ENCODE measurements around the gene VAT1. TPM values are rescaled to one million over a fixed set of nuclear protein-coding genes. Genes with fewer than 3 reads are reported as not detected.
A peak's percentile ranks its signal among the peaks of the same experiment; 100 is the strongest.

VAT1 gene
- total and polyA plus RNA-seq, 2 of the 13 experiments (the other 11 are each of a cell fraction or from before 2014, with no cell fraction given) = 143 to 205 TPM

- H3K4me1 ChIP-seq (ENCODE audit: insufficient read depth, low read length) = 0 out of 2 replicates have a peak, but pooled peaks cover 16% of the 10 kb centered on the region
- no peaks in the 10 kb centered on the region for H3K9me3 ChIP-seq (ENCODE audit: low read length)
- no peak overlapping the region for H2AFZ ChIP-seq (ENCODE audit: low read length)
- H3K36me3 ChIP-seq (replicated peaks in 1 of 2; ENCODE audit: control insufficient read depth in 1 of 2, insufficient read depth in 2 of 2, low read length in 2 of 2) = peaks cover 29 to 79% of the 10 kb centered on the region in 2 experiments
- H3K4me2 ChIP-seq (ENCODE audit: low read depth, low read length) = no peak overlapping the region
- in situ Hi-C loops (cut with HindIII; ENCODE audit: extremely low pct_ligation_motif_present, low pct_unique_long_range_greater_than_20kb) (loop anchor here (10.0 kb wide), 1 partner anchor 145 kb away; the partner anchor contains the start of gene AOC2), intact Hi-C loops (cut with micrococcal nuclease; ENCODE audit: unreplicated experiment) (no loop called here)
- no peaks in the 10 kb centered on the region for H3K27me3 ChIP-seq (ENCODE audit: control insufficient read depth in 1 of 2, insufficient read depth in 2 of 2, low read length in 2 of 2)
- no TSS peak for BruUV-seq (replicated peaks)
- POLR2A ChIA-PET = interaction anchor here (1.1 to 2.9 kb wide), 2 partner anchors 8 to 166 kb away, joined by 4 to 15 read pairs; partner anchors contain the start of genes BECN1 and RPL27
- no peak overlapping the region for H3K9ac ChIP-seq (ENCODE audit: insufficient read depth, low read depth, low read length)
- WGBS (ENCODE audit: low lambda C conversion rate) = 95% methylated on average over 6 of the region's 6 CpGs
- no peaks in the 10 kb centered on the region for H4K20me1 ChIP-seq (ENCODE audit: insufficient read depth, low read length)
- DNase-seq (ENCODE audit: low spot score) (peak; percentile 32), ATAC-seq (no peak), FAIRE-seq (peak; percentile 12)
- H3K27ac ChIP-seq (ENCODE audit: extremely low read length, insufficient read depth, low read length) = no peak overlapping the region
- CTCF ChIA-PET (ENCODE audit: low intra/inter-chr PET ratio, low total read pairs) = no interaction called here
- no peak overlapping the region for H3K4me3 ChIP-seq (replicated peaks in 1 of 3; ENCODE audit: insufficient read depth in 1 of 3, low read depth in 2 of 3, low read length in 3 of 3)
- no peaks in the 10 kb centered on the region for H3K79me2 ChIP-seq (ENCODE audit: insufficient read depth, low read length)
- TF ChIP-seq ZBTB14 (CRISPR knock-in tag; IDR thresholded peaks at IDR 0.05) (no peak), TGIF2 (CRISPR knock-in tag; IDR thresholded peaks at IDR 0.05) (no peak), ZNF530 (CRISPR knock-in tag; IDR thresholded peaks at IDR 0.05; ENCODE audit: low read depth) (no peak), TOPORS (CRISPR knock-in tag; IDR thresholded peaks at IDR 0.05) (no peak), HMG20A (CRISPR knock-in tag; IDR thresholded peaks at IDR 0.05; ENCODE audit: borderline replicate concordance) (no peak), ZNF160 (CRISPR knock-in tag; IDR thresholded peaks at IDR 0.05) (no peak), ZNF33A (CRISPR knock-in tag; IDR thresholded peaks at IDR 0.05; ENCODE audit: borderline replicate concordance) (no peak), MAFF (IDR thresholded peaks at IDR 0.05; ENCODE audit: low read depth, low read length) (0 out of 2 replicates have a peak, but pooled peaks have one; percentile 15), DNMT1 (CRISPR knock-in tag; IDR thresholded peaks at IDR 0.05) (no peak), ZBTB25 (CRISPR knock-in tag; IDR thresholded peaks at IDR 0.05) (no peak), ZNF317 (CRISPR knock-in tag; IDR thresholded peaks at IDR 0.05) (no peak), ATF6 (CRISPR knock-in tag; conservative IDR thresholded peaks at IDR 0.05) (no peak), CEBPG (CRISPR knock-in tag; IDR thresholded peaks at IDR 0.05) (no peak), SAP130 (CRISPR knock-in tag; IDR thresholded peaks at IDR 0.05; ENCODE audit: low read depth) (0 out of 2 replicates have a peak, but pooled peaks have one; percentile 16), NFE2L2 (IDR thresholded peaks at IDR 0.05; ENCODE audit: low read length) (peak; percentile 51; the same call in 1 of the 2 replicates), CSRNP2 (CRISPR knock-in tag; conservative IDR thresholded peaks at IDR 0.05; ENCODE audit: low read depth) (no peak), MAFK (conservative IDR thresholded peaks at IDR 0.05 in 1 of 2, IDR thresholded peaks at IDR 0.05 in 1 of 2; ENCODE audit: low read length in 2 of 2) (peak; percentile 20 to 30; a peak in 3 of 4 replicates), ZNF44 (CRISPR knock-in tag; IDR thresholded peaks at IDR 0.05) (no peak), SAFB2 (CRISPR knock-in tag; IDR thresholded peaks at IDR 0.05; ENCODE audit: borderline replicate concordance, low read depth) (no peak)
Observed at GRCh38 chr17:42989726-42990652, 32.2 kb downstream of the VAT1 start.
